ENCODE results near the gene CHD9. TPM values are rescaled to one million over a fixed set of nuclear protein-coding genes. Genes with fewer than 3 reads are reported as not detected.
A peak's percentile ranks its signal among the peaks of the same experiment; 100 is the strongest.

Gene CHD9
- total RNA-seq, 4 donors from 2014 or later = 97.2 to 141 (median 108) TPM

DNA sequence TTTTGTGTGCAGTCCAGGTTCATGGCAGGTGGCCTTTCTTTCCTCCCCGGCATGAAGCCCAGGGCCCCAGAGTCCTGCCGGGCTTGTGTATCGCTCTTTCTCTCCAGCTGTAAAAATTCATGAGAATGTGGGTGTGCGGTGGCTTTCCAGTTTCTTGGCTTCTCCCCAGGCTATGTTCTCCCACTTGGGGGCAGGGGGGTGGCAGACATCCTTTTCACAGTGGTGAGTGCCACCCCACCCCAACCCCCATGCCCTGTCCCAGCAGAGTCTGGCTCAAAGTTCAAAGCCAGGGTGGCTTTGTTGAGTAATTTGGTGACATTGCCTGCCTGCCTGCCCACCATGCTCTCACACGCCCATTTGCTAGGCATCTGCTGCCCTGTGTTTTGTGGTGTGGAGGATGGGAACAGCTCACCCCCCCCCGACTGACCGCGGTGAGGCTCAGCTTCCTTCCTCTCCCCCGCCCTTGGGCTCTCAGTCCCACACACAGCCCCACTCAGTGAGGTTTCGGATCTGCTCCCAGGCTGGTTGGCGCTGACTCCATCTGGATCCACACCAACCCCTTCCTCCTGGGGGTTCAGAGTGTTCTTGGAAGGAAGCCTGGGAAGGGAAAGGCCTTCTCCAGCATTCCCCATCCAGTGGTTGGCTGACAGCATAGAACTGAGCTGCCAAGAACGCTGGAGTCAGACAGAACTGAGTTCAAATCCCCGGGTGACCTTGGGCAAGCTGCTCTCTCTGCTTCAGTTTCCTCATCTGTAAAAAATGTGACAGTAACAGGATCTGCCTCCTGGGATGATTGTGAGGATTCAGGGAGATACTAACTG, 36.0 kb downstream of the CHD9 start:
- Histone ChIP-seq H3K27me3 (no peaks in the 10 kb centered on the region), H3K4me1 (peaks cover 14 to 61% of the 10 kb centered on the region in 2 donors), H3K27ac (peak overlapping the region; percentile 30 to 64 (median 48)), H3K36me3 (no peaks in the 10 kb centered on the region), H3K4me3 (replicated peaks in 1 of 3) (no peak overlapping the region), H3K9me3 (no peaks in the 10 kb centered on the region)
- WGBS, 2 donors = 56 to 58% methylated on average over 8 of the region's 13 CpGs
- DNase-seq = peak; percentile 69 to 72
- intact Hi-C loops (cut with DNase I) = no loop called here
- TF ChIP-seq, protein P1, sequence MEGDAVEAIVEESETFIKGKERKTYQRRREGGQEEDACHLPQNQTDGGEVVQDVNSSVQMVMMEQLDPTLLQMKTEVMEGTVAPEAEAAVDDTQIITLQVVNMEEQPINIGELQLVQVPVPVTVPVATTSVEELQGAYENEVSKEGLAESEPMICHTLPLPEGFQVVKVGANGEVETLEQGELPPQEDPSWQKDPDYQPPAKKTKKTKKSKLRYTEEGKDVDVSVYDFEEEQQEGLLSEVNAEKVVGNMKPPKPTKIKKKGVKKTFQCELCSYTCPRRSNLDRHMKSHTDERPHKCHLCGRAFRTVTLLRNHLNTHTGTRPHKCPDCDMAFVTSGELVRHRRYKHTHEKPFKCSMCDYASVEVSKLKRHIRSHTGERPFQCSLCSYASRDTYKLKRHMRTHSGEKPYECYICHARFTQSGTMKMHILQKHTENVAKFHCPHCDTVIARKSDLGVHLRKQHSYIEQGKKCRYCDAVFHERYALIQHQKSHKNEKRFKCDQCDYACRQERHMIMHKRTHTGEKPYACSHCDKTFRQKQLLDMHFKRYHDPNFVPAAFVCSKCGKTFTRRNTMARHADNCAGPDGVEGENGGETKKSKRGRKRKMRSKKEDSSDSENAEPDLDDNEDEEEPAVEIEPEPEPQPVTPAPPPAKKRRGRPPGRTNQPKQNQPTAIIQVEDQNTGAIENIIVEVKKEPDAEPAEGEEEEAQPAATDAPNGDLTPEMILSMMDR (IDR thresholded peaks at IDR 0.05) = no peak
- TF ChIP-seq POLR2A (IDR thresholded peaks at IDR 0.05) = no peak

DNA sequence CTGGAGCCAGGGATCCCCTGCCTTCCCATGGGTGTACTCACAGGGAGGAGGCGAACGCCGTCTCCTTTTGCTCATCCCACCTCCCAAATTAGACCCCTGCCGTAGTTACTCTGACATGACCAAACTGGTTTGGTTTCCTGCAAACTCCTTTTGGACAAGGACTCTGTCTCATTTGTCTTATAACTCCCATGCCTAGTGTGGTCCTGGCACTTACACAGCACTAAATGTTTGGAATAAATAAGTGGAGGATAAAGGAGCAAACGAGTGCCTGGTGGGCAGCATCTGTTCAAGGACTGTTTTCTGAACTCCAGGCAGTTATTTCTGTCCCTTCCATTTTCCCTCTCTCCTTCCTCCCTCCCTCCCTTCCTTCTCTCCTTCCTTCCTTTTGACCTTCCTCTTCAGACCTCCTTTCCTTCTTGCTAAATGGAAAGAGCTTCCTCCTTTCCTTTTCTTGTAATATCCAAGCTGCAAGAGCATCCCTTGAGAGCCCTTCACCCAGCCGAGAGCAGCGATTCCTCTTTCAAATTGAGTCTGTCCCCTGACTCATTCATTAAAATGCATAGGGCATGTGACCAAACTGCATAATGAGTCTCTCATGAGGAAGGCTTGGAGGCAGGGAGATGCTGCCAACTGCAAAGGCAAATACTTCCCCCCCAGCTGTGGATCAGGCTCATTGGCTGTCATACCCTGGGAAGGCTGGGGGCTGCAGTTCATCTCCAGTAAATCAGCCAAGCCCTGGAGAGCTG, 36.8 kb downstream of the CHD9 start:
- DNase-seq = peak in 1 of 2 donors; percentile 13
- WGBS, 2 donors = 58 to 62% methylated on average over 7 of the region's 7 CpGs
- TF ChIP-seq, protein P1 (IDR thresholded peaks at IDR 0.05) = no peak
- TF ChIP-seq POLR2A (IDR thresholded peaks at IDR 0.05) = no peak
- no peaks in the 10 kb centered on the region for H3K9me3 ChIP-seq
- intact Hi-C loops (cut with DNase I) = no loop called here
- peaks cover 14 to 53% of the 10 kb centered on the region in 2 donors for H3K4me1 ChIP-seq
- H3K27me3 ChIP-seq = no peaks in the 10 kb centered on the region
- no peaks in the 10 kb centered on the region for H3K36me3 ChIP-seq
- peak overlapping the region; percentile 30 to 54 (median 48) for H3K27ac ChIP-seq
- H3K4me3 ChIP-seq (replicated peaks in 1 of 3) = no peak overlapping the region

DNA sequence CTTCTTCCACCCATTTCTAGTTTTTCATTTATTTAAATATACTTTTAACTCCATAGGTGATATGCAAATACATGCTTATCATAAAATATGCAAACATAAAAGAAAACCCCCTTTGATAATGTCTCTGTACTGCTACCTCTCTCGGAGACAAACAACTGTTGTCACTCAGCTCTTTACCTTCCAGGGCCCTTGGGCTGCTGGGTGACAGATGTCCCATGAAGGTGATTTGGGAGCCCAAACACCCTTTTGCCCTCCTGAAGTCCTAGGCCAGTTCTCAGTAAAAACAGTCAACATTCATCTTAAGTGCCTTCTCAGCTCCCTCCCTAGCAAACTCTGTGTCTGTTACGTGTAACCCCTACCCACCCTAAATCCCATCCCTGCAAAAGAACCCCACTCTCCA, 37.5 kb downstream of the CHD9 start:
- H3K9me3 ChIP-seq = no peaks in the 10 kb centered on the region
- H3K27me3 ChIP-seq = no peaks in the 10 kb centered on the region
- H3K4me1 ChIP-seq = peaks cover 14 to 47% of the 10 kb centered on the region in 2 donors
- no peaks in the 10 kb centered on the region for H3K36me3 ChIP-seq
- DNase-seq = no peak
- H3K27ac ChIP-seq = no peak overlapping the region
- WGBS, 2 donors = 89 to 95% methylated on average over 2 of the region's 2 CpGs
- TF ChIP-seq, protein P1 (IDR thresholded peaks at IDR 0.05) = no peak
- TF ChIP-seq POLR2A (IDR thresholded peaks at IDR 0.05) = no peak
- H3K4me3 ChIP-seq (replicated peaks in 1 of 3) = no peak overlapping the region
- intact Hi-C loops (cut with DNase I) = no loop called here

DNA sequence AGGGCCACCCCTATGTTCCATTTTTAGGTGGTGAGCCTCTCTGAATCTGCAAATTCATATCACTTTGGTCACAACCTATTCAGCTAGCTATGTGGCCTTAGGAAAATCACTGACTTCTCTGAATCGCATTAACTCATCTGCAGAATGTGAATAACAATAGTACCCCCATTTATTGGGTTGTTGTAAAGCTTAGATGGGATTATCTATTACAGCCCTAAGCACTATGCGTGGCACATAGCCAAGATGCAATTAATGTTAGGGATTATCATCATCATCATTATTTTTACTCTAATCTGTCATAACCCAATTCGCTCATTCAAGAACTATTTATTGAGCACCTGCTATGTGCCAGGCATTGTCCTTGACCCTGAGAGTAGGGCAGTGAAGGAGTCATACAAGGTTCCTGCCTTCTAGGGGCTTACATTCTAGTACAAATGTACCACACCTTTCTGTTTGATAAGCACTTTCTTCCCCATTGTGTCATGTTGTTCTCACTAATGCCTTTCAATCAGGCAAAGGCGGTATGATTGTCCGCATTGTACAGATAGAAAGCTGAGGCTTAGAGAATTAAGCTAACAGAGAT, 38.5 kb downstream of the CHD9 start:
- intact Hi-C loops (cut with DNase I) = no loop called here
- WGBS, 2 donors = 97 to 98% methylated on average over 5 of the region's 5 CpGs
- H3K27ac ChIP-seq = peak overlapping the region in 1 of 3 donors; percentile 17

More for the DNA sequence above, 38.5 kb downstream of the CHD9 start:
- Histone ChIP-seq H3K4me1 (peaks cover 17 to 54% of the 10 kb centered on the region in 2 donors), H3K9me3 (no peaks in the 10 kb centered on the region), H3K36me3 (no peaks in the 10 kb centered on the region), H3K4me3 (replicated peaks in 1 of 3) (no peak overlapping the region), H3K27me3 (no peaks in the 10 kb centered on the region)
- no peak for DNase-seq
- TF ChIP-seq POLR2A (IDR thresholded peaks at IDR 0.05) = no peak
- TF ChIP-seq, protein P1 (IDR thresholded peaks at IDR 0.05) = no peak

Data from thyroid gland (tissue), 4 donors.